Vagina (tissue), 2 donors: ENCODE results near the gene ITLN1. TPM values are rescaled to one million over a fixed set of nuclear protein-coding genes. Genes with fewer than 3 reads are reported as not detected.
"Not testable (repeated sequence)": the region's sequence is repeated elsewhere in the genome, so short reads cannot be mapped to it uniquely, and the experiment has no call there.

Experiments used
- DNase-seq, 2 donors: peaks; one replicate each; pipeline ENCODE4 v3.0.0-alpha.2; 2017; ENCODE audit errors: extremely low spot score in 2 of 2
- H3K27ac ChIP-seq: fragments of 200-600 bp; sonication (generic); one replicate; pipeline ENCODE4 v1.5.1; 2019
- H3K27me3 ChIP-seq: fragments of 200-600 bp; sonication (generic); one replicate; pipeline ENCODE4 v1.5.1; 2019
- H3K36me3 ChIP-seq, 2 donors: fragments of 200-600 bp; sonication (generic); one replicate each; pipeline ENCODE4 v1.5.1; 2017 to 2019
- H3K4me1 ChIP-seq: fragments of 200-600 bp; sonication (generic); one replicate; pipeline ENCODE4 v1.5.1; 2019
- H3K4me3 ChIP-seq, 2 donors: fragments of 200-600 bp; sonication (generic); 1 replicate in 1 of 2; 2 replicates in 1 of 2; pipeline ENCODE4 v1.5.1; 2016 to 2019
- H3K9me3 ChIP-seq: fragments of 200-600 bp; sonication (generic); one replicate; pipeline ENCODE4 v1.5.1; 2019
- POLR2A ChIP-seq, 2 donors: fragments of 450-650 bp; IDR thresholded peaks; one replicate each; pipeline ENCODE4 v1.6.1; 2017; ENCODE audit warnings: antibody characterized with exemption in 2 of 2, mild to moderate bottlenecking in 2 of 2, moderate library complexity in 2 of 2
- POLR2AphosphoS5 ChIP-seq, 2 donors: sonication (generic); formaldehyde crosslinking; IDR thresholded peaks; one replicate each; pipeline ENCODE4 v1.9.0; 2017; ENCODE audit warnings: antibody characterized with exemption in 2 of 2, mild to moderate bottlenecking in 2 of 2, low read depth in 1 of 2; ENCODE audit not compliant: insufficient read depth in 1 of 2
- intact Hi-C: fragments of 100-400 bp; cut with DNase I; formaldehyde crosslinking; loops from one replicate; pipeline ENCODE4 v1.15.1; 2023
- total RNA-seq: library from RNA; depleted of rRNA; stranded (reverse); fragments of >200 nt; gene quantifications from one replicate; pipeline ENCODE4 v1.2.3, GENCODE V29; 2016
- TF ChIP-seq, protein P1 (sequence below), 3 experiments: fragments of 450-650 bp in 2 of 3; fragments of 200-600 bp in 1 of 3; sonication (generic) in 1 of 3; IDR thresholded peaks; one replicate each; pipeline ENCODE4 v1.5.1; 2017 to 2019; ENCODE audit warnings: antibody characterized with exemption in 3 of 3, mild to moderate bottlenecking in 2 of 3, moderate library complexity in 2 of 3

The ITLN1 gene
- total RNA-seq, 1 donor from 2014 or later = 1.5 TPM

DNA sequence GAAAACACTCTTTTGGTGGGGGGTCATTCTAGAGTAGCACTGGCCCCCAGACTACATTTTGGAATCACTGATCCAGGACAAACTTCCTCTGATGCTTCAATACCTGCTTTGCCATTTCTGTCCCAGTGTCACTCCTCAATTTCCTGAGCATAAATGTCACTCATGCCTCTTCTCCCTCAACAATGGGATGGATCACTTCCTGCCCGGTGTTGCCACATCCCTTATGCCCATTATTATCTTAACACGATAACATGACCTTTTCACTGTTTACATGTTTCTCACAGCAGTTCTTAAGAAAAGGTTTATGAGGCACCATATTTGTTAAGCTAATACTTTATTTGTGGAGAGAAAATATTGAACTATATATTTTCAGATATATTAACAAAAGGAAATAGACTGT is 3.9 kb upstream of the ITLN1 start:
- no peak overlapping the region for H3K4me3 ChIP-seq
- intact Hi-C loops = no loop called here

DNA sequence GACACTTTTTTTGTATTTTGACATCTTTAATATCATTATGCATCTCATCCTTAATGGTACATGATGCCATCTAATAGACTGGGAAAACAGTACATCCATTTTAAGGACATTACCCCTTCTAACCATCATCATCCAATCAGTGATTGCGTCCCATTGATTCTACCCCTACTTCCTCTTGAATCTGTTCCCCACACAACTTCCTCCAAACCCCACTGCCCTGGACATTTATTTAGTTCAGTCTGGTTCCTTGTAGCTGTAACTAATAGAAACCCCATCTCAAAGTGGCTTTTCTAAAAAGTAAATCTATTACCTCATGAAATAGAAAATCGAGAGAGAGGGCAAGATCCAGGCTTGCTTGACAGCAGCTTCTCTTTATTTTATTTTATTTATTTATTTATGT is 2.1 kb upstream of the ITLN1 start:
- Histone ChIP-seq H3K4me3 (no peak overlapping the region), H3K4me1 (no peaks in the 10 kb centered on the region), H3K27me3 (no peaks in the 10 kb centered on the region), H3K27ac (no peak overlapping the region), H3K9me3 (no peaks in the 10 kb centered on the region), H3K36me3 (no peaks in the 10 kb centered on the region)
- intact Hi-C loops = no loop called here
- DNase-seq = no peak
- TF ChIP-seq POLR2AphosphoS5 (IDR thresholded peaks at IDR 0.05; ENCODE audit: insufficient read depth in 1 of 2, low read depth in 1 of 2) = no peak
- TF ChIP-seq POLR2A (IDR thresholded peaks at IDR 0.05) = no peak
- TF ChIP-seq, protein P1, sequence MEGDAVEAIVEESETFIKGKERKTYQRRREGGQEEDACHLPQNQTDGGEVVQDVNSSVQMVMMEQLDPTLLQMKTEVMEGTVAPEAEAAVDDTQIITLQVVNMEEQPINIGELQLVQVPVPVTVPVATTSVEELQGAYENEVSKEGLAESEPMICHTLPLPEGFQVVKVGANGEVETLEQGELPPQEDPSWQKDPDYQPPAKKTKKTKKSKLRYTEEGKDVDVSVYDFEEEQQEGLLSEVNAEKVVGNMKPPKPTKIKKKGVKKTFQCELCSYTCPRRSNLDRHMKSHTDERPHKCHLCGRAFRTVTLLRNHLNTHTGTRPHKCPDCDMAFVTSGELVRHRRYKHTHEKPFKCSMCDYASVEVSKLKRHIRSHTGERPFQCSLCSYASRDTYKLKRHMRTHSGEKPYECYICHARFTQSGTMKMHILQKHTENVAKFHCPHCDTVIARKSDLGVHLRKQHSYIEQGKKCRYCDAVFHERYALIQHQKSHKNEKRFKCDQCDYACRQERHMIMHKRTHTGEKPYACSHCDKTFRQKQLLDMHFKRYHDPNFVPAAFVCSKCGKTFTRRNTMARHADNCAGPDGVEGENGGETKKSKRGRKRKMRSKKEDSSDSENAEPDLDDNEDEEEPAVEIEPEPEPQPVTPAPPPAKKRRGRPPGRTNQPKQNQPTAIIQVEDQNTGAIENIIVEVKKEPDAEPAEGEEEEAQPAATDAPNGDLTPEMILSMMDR (IDR thresholded peaks at IDR 0.05) = no peak

More for the DNA sequence above, 3.9 kb upstream of the ITLN1 start:
- H3K27ac ChIP-seq = no peak overlapping the region
- H3K4me1 ChIP-seq = no peaks in the 10 kb centered on the region
- H3K27me3 ChIP-seq = no peaks in the 10 kb centered on the region
- H3K9me3 ChIP-seq = no peaks in the 10 kb centered on the region
- no peaks in the 10 kb centered on the region for H3K36me3 ChIP-seq
- no peak for TF ChIP-seq POLR2A (IDR thresholded peaks at IDR 0.05)
- TF ChIP-seq, protein P1 (IDR thresholded peaks at IDR 0.05) = no peak
- no peak for TF ChIP-seq POLR2AphosphoS5 (IDR thresholded peaks at IDR 0.05; ENCODE audit: insufficient read depth in 1 of 2, low read depth in 1 of 2)
- no peak for DNase-seq

DNA sequence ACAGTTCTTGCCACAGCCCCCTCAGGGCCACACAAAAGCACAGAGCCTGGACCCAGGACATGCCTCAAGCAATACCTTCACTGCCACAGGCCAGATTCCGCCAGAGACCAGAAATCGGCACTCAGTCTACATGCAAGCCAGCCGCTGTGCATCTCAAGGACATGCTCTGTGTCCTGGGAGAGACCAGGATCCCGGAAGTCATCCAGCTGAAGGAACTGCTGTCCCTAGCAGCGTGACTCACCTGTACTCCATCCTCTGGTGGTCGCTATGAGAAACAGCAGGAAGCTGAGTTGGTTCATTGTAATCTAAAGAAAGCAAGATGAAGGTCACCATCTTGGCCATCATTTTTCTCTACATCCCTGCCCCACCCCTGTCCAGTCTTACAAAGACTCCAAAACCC is 401 bp downstream of the ITLN1 start:
- intact Hi-C loops = no loop called here
- no peak for DNase-seq
- no peaks in the 10 kb centered on the region for H3K27me3 ChIP-seq
- H3K4me1 ChIP-seq = no peaks in the 10 kb centered on the region
- TF ChIP-seq POLR2AphosphoS5 (IDR thresholded peaks at IDR 0.05; ENCODE audit: insufficient read depth in 1 of 2, low read depth in 1 of 2) = no peak
- TF ChIP-seq, protein P1 (IDR thresholded peaks at IDR 0.05) = peak in 2 of 3 experiments; percentile 16 to 22
- no peak for TF ChIP-seq POLR2A (IDR thresholded peaks at IDR 0.05)
- H3K9me3 ChIP-seq = no peaks in the 10 kb centered on the region
- no peak overlapping the region for H3K4me3 ChIP-seq
- no peaks in the 10 kb centered on the region for H3K36me3 ChIP-seq
- H3K27ac ChIP-seq = no peak overlapping the region

DNA sequence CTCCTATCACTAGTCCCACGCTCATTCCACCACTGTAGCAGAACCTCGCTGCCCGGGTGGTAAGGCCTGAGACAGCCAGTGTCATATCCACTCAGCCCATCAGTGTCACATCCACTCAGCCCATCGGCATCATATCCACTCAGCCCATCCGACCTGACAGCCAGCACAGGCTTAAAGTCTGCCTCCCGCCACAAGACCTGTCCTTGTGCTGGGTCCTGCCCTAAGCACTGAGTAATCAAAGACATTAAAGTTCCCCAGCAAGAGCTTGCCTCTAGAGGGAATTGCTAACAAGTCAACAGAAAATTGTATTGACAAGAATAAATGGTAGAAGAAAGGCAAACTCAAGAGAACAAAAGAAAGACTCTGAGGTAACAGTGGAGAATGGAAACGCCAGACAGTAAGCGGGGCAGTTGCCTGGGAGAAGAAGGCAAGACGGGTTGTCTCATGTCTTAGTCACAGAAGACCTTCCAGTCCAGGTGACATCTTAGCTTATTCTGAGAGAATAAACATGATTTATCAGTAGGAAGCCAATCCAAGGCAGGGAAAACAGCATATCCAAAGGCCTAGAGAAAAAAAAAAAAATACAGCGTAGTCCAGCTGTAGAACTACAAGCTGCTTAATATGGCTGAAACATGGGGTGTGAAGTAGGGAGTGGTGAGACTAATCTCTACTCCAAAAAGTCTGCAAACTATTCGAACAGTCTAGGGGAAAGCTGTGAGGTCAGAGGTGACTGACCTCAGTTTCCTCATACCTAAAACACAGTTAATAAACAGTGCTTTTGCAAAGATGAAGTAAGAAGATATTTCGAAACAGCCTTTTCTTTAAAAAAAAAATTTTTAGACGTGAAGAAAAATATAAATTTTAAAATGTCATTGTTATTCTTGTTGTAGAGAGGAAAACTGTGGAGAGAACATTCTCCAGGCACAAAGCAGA is 1.1 kb downstream of the ITLN1 start:
- intact Hi-C loops = no loop called here
- Histone ChIP-seq H3K36me3 (no peaks in the 10 kb centered on the region), H3K4me3 (no peak overlapping the region), H3K9me3 (no peaks in the 10 kb centered on the region), H3K4me1 (no peaks in the 10 kb centered on the region), H3K27me3 (no peaks in the 10 kb centered on the region), H3K27ac (no peak overlapping the region)
- TF ChIP-seq POLR2A (IDR thresholded peaks at IDR 0.05) (no peak), POLR2AphosphoS5 (IDR thresholded peaks at IDR 0.05; ENCODE audit: insufficient read depth in 1 of 2, low read depth in 1 of 2) (no peak)
- TF ChIP-seq, protein P1 (IDR thresholded peaks at IDR 0.05) = no peak
- DNase-seq = no peak

DNA sequence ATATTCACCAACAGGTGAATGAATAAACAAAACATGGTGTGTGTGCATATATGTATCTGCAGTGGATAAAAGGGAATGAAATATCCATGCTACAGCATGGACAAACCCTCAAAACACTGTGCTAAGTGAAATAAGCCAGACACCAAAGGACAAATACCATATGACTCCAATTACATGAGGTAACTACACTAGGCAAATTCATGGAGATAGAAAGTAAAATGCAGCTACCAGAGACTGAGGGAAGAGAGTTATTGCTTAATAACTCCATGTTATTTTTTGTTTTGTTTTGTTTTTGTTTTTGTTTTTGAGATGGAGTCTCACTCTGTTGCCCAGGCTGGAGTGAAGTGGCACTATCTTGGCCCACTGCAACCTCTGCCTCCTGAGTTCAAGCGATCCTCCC is 2.4 kb downstream of the ITLN1 start:
- H3K27ac ChIP-seq = no peak overlapping the region
- no peak for TF ChIP-seq POLR2AphosphoS5 (IDR thresholded peaks at IDR 0.05; ENCODE audit: insufficient read depth in 1 of 2, low read depth in 1 of 2)
- TF ChIP-seq, protein P1 (IDR thresholded peaks at IDR 0.05) = no peak
- TF ChIP-seq POLR2A (IDR thresholded peaks at IDR 0.05) = no peak
- no peaks in the 10 kb centered on the region for H3K9me3 ChIP-seq
- H3K36me3 ChIP-seq = no peaks in the 10 kb centered on the region
- H3K4me3 ChIP-seq = no peak overlapping the region
- no peaks in the 10 kb centered on the region for H3K27me3 ChIP-seq
- DNase-seq = no peak
- intact Hi-C loops = no loop called here
- no peaks in the 10 kb centered on the region for H3K4me1 ChIP-seq

DNA sequence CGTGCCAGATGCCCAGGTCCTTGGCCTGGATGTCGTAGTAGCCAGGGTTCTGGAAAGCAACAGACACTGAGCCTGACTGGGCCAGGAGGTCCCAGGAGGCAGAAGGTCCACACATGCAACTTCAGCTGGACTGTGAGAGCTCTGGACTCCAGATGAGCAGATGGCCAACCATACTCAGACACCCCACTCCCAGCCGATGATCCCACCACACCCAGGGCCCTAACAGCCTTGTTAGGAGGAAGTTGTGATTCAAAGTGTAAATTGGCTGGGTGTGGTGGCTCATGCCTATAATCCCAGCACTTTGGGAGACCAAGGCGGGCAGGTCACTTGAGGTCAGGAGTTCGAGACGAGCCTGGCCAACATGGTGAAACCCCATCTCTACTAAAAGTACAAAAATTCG is 3.7 kb downstream of the ITLN1 start:
- H3K4me3 ChIP-seq, intact Hi-C loops, H3K4me1 ChIP-seq, H3K36me3 ChIP-seq, DNase-seq, H3K9me3 ChIP-seq, H3K27me3 ChIP-seq, H3K27ac ChIP-seq: not testable (repeated sequence)
